G401 (cell line): ENCODE results near the gene PSME3IP1. TPM values are rescaled to one million over a fixed set of nuclear protein-coding genes. Genes with fewer than 3 reads are reported as not detected.

ENCODE experiments used
- DNase-seq: peaks from one replicate; pipeline ENCODE4 v3.0.0-alpha.2; 2015; ENCODE audit warnings: low spot score
- in situ Hi-C: cut with HindIII; loops from 2 replicates; pipeline ENCODE4 v1.10.0; 2016; ENCODE audit warnings: low sequenced_read_pairs, mixed read lengths
- total RNA-seq: library from RNA; depleted of rRNA; stranded (reverse); fragments of >200 nt; shearing (Covaris generic); gene quantifications from 2 replicates; pipeline ENCODE4 v1.2.3, GENCODE V29; 2014

Gene PSME3IP1
- total RNA-seq, 1 experiment from 2014 or later = 46.6 TPM

DNA sequence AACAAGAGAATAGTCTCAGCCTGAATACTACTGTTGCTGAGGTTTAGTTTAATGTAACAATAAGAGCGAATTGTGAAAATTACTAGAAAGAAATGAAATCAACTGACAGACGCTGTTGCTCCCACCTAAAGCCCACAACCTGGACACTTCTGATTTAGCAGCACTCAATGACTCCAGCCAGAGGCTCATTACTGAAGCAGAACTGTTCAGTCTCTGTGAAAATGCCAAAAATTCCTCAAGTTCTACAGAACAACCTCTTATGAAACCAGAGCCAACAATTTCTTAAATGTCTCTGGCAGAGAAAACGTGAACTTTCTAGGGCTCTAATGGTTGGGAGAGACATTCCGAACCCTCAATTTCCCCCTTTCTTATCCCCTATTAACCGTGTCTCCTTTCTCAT, 9.9 kb downstream of the PSME3IP1 start:
- in situ Hi-C loops = no loop called here
- DNase-seq = no peak

GRCh38 chr16:57172721-57173290, 13.0 kb downstream of the PSME3IP1 start:
- no peak for DNase-seq
- in situ Hi-C loops = no loop called here

DNA sequence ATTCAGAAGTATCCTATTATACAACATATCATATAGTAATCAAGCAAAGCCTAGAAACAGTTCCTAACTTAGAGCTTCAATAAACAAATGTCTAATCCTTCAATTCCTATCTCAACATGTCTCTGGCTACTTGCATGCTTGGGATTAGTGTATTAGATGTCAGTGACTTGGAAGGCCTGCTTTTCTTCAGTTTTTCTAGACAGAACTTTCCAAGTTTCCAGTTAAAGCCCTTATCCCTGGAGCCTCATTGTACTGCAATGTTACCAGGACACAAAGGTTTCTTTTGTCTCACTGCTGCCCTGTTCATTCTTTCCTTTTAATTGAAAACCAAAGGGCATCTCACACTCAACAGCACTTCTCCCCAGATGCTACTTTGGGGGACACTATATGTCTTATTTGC, 16.5 kb downstream of the PSME3IP1 start:
- in situ Hi-C loops = no loop called here

DNA sequence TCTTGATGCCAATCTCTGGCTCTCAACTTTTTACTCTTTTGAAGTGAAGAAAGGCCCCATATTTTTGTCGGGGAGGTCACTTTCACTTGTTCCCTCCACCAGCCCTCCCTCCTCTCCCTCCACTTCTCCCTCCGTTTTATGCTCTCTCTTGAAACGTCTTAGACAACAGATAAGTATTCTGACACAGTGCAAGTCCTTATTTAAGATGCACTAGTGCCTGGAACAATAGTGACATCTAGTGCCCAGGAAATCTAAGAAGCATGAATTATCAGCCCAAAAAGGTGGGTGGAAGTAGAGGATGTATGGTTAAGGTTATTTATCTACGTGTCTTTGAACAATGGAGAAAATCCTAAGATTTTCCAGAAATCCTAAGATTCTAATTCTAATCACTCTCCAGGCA, 17.9 kb downstream of the PSME3IP1 start:
- DNase-seq = peak; percentile 47
- in situ Hi-C loops = no loop called here

More for the DNA sequence above, 16.5 kb downstream of the PSME3IP1 start:
- DNase-seq = no peak

DNA sequence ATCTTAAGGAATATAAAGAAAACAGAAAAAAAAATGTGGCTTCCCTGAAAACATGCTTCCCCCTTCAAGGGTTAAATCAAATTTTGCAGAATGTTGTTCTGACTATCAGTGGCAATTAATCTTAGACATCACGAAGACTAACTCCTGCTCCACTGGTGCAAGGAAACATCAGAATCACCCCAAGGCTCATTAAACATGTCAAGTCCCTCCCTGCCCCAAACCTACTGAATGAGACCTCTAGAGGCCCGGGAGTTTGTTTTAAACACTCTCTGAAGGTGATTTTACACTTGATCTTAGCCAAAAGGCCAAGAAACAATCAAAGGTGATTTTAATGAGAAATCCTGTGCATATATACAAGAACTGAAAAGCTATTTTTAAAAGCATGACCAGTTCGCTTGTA, 18.3 kb downstream of the PSME3IP1 start:
- in situ Hi-C loops = no loop called here
- no peak for DNase-seq

DNA sequence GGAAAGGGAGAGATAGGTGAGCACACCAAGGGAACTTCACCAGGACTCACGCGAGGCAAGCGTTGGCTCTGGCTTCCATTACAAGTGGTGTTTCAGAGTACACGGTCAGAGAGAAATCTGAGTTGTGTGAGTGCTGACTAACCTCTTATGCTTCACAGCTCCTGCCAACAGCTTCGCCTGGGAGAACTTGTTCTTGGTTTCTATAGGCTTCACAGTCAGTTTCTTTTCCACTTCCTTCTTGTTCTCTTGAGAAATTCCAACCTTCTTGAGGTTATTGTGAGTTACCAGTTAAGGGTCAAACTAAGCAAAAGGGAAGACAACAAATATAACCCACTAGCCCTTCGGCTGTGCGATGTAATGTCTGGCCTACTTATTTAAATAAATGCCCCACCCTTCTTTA, 18.9 kb downstream of the PSME3IP1 start:
- DNase-seq = no peak
- in situ Hi-C loops = no loop called here

GRCh38 chr16:57166451-57166850, 19.4 kb downstream of the PSME3IP1 start:
- DNase-seq = no peak
- in situ Hi-C loops = no loop called here

DNA sequence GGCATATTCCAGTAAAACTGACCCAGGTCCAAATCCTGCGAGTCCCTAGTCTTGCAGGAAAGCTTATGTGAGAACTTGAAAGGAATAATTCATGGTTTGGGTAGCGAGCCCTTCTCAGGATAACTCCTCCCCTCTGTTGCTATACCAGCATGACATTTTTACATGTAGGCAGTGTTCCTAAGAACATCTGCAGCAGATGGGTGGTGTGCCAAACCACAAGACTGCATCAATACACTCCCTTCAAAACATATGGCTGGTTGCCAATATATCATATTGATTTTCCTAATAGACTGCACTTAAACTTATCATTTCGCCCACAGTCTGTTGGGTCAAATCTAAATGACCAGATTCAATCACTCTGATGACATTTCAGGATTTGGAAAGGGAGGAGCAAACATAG, 19.9 kb downstream of the PSME3IP1 start:
- no peak for DNase-seq
- in situ Hi-C loops = no loop called here

- in situ Hi-C loops = no loop called here
- no peak for DNase-seq
Measured at GRCh38 chr16:57165483-57165882, 20.4 kb downstream of the PSME3IP1 start.

DNA sequence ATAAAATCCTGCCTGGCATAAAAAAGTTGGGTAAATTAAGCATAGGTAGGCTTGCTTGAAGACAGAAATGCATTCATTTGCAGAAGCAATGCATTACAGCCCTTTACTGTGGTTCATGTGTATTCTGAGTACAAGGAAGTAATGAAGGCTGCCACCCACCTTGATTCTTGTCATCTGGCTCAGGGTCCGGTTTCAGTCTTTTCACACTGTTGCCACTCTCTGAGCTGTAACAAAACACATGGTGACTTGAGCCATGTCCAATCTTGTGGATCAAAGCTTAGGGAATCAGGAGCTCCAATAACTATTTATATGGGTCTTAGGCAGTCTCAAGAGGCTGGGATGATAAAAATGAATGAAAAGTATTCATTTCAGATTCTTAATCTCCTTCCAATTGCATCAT, 22.0 kb downstream of the PSME3IP1 start:
- in situ Hi-C loops = no loop called here

DNA sequence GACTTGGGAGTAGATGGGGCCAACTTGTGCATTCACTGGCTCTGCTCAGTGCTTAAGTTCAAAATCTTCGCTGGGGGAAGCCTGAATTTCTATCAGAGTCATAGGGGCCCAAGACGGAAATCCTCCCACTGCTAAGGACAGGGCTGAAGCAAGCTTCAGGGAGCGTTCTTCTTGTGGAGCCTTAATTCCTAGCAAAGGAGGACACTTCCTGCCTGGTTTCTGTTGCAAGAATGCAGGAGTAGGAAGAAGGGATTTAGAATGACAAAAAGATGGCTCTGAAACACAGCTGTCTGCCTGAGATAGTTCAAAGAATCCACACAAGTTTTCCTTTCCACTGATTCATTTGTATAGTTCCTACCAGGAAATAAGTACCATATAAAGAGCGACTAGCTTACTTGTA, 26.4 kb downstream of the PSME3IP1 start:
- no peak for DNase-seq
- in situ Hi-C loops = no loop called here

More for the DNA sequence above, 22.0 kb downstream of the PSME3IP1 start:
- no peak for DNase-seq

DNA sequence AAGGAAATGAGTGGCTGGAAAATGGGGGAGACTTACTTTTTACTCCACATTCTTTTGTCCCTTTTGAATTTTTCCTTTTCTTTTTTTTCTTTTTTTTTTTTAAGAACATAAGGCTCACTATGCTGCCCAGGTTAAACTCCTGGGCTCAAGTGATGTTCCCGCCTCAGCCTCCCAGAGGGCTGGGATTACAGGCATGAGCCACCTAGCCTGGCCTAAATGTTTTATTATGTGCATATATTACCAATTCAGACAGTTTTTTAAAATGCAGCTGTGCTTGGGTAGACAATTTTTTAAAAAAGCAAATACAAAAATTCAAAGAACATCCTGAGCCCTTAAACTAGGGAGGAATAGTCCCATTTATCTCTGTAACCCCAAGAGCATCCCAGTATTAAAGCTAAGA, 28.3 kb downstream of the PSME3IP1 start:
- in situ Hi-C loops = no loop called here
- DNase-seq = no peak

- in situ Hi-C loops = no loop called here
- no peak for DNase-seq
Measured at GRCh38 chr16:57156351-57156703, 29.5 kb downstream of the PSME3IP1 start.

DNA sequence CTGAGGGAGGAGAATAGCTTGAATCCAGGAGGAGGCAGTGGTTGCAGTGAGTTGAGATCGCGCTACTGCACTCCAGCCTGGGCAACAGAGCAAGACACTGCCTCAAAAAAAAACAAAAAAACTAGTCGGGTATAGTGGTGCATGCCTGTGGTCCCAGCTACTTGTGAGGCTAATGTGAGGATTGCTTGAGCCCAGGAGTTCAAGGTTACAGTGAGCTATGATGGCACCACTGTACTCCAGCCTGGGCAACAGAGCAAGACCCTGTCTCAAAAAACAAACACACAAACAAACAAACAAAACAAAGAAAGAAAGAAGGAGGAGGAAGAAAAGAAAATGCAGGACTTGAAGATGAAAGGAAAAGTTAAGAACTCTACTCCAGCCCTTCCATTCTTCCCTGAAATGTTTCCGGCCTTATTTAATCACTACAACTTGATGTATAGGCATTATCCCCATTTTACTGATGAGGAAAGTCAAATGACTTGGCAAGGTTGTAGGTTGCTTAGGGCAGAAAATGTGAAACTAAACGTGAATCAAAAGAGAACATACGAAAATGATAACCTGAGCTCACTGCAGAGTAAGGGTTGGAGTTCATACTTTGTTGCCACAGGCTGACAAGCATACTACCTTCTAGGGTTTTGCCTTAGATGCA, 30.0 kb downstream of the PSME3IP1 start:
- no peak for DNase-seq
- in situ Hi-C loops = no loop called here

GRCh38 chr16:57153841-57154240, 32.0 kb downstream of the PSME3IP1 start:
- in situ Hi-C loops = no loop called here
- DNase-seq = no peak

- in situ Hi-C loops = no loop called here
- DNase-seq = no peak
Measured at GRCh38 chr16:57152096-57153093, 33.4 kb downstream of the PSME3IP1 start.

DNA sequence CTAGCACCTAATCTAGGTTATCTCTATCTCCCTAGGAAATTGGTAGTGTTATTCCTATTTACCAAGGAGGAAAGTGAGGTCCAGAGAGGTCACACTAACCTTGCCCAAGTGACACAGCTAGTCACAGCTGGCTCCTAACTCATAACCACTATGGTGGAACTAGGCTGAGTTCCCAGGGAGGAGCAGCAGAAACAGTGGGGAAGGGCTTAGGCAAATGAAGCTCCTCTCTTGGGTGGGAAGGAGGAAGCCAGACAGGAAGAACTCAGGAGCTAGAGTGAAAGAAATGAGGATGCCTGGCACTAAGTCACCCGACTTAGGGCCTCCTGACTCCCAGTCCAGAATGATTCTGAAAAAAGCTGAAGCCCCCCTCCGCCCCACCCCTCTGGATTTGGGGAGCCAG, 34.5 kb downstream of the PSME3IP1 start:
- in situ Hi-C loops = no loop called here
- DNase-seq = no peak

GRCh38 chr16:57150682-57151330, 35.0 kb downstream of the PSME3IP1 start:
- peak; percentile 56 for DNase-seq
- in situ Hi-C loops = no loop called here

DNA sequence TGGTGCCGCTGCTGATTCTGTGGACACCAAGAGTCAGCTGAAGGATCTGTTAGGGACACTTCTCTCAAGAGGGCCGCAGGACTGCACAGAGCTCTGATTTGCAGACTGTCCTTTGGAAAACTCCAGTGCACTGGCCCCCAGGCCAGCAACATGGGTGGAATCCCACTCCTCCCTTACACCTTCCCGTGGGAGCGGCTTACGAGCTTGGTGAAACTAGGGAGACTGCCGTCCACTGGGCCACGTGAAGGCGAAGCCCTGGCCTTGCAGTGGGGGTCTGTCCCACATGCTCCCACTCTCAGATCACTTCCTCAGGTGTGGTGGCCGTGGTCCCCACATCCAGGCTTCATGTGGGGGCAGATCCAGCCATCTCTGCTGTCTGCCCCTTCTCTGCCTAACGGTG, 36.4 kb downstream of the PSME3IP1 start:
- in situ Hi-C loops = no loop called here
- no peak for DNase-seq

DNA sequence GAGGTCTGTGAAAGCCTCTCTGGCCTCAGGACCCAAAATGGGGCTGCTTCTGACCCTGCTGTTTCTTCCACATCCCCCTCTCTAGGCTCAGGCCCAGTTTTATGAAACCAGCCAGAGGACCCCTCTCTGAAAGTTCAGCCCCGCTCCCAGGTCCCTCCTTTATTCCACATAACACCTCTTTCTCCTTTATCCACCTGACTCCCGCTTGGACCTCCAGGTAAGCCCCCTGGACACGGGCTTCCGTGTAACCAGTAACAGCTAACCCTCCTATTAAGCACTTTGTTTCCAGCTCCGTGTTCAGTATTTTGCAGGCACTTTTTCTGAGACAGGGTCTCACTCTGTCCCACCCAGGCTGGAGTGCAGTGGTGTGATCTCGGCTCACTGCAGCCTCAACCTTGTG, 37.4 kb downstream of the PSME3IP1 start:
- in situ Hi-C loops = no loop called here

More for the DNA sequence above, 37.4 kb downstream of the PSME3IP1 start:
- DNase-seq = no peak
